Measurements from ENCODE around the gene MAVS.

GRCh38 chr20:3854462-3854871, 7.8 kb downstream of the MAVS start:
- TF ChIP-seq CTCF (IDR thresholded peaks at IDR 0.05; ENCODE audit: extremely low read depth in 1 of 2, insufficient read depth in 1 of 2, low read depth in 1 of 2, low read length in 2 of 2): no peak
- no peak for TF ChIP-seq EZH2 (IDR thresholded peaks at IDR 0.05; ENCODE audit: borderline replicate concordance, low read depth, low read length, severe bottlenecking)
- no peak for TF ChIP-seq POLR2AphosphoS5 (IDR thresholded peaks at IDR 0.05; ENCODE audit: insufficient read depth, low read depth, low read length)
- TF ChIP-seq POLR2A (IDR thresholded peaks at IDR 0.05; ENCODE audit: low read depth, low read length): no peak
- TF ChIP-seq, protein P1, sequence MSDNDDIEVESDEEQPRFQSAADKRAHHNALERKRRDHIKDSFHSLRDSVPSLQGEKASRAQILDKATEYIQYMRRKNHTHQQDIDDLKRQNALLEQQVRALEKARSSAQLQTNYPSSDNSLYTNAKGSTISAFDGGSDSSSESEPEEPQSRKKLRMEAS (IDR thresholded peaks at IDR 0.05; ENCODE audit: insufficient read depth, insufficient read length): no peak
- no peak for TF ChIP-seq MYC (IDR thresholded peaks at IDR 0.05; ENCODE audit: low read depth, low read length)
- TF ChIP-seq FOS (IDR thresholded peaks at IDR 0.05; ENCODE audit: borderline replicate concordance, insufficient read depth, low read length): no peak
